ENCODE results near the gene MYO5A. TPM values are rescaled to one million over a fixed set of nuclear protein-coding genes. Genes with fewer than 3 reads are reported as not detected.

Gene MYO5A
- total RNA-seq, 4 donors from 2014 or later, result 22.0 to 37.4 (median 33.2) TPM

DNA sequence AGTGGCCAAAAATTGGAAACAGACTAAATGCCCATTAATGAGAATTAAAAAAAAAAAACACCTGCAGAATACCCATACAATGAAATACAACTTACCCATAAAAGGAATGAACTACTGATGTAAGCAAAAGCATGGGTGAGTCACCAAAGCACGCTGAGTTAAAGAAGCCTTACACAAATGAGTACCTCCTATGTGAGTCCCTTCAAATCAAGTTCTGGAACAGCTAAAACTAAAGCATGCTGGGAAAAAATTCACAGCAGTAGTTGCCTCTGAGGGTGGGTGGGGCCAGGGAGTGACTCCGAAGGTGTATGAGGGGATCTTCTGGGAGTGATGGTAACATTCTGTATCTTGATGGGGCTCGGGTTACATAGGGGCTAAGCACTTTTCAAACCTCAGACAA lies 244.5 kb downstream of the MYO5A start:
- WGBS, result 83% methylated on average over 3 of the region's 3 CpGs
- Histone ChIP-seq H3K27me3 (no peaks in the 10 kb centered on the region), H3K27ac (replicated peaks in 1 of 4) (no peak overlapping the region), H3K9me3 (no peaks in the 10 kb centered on the region), H3K4me3 (no peak overlapping the region), H3K4me1 (no peaks in the 10 kb centered on the region), H3K36me3 (peaks cover 0 to 3% (median 0%) of the 10 kb centered on the region in 4 donors)
- TF ChIP-seq CTCF (IDR thresholded peaks at IDR 0.05), result no peak
- TF ChIP-seq POLR2AphosphoS5 (IDR thresholded peaks at IDR 0.05), result no peak
- TF ChIP-seq EP300 (IDR thresholded peaks at IDR 0.05), result no peak
- intact Hi-C loops (cut with DNase I), result no loop called here
- no peak for DNase-seq (ENCODE audit: extremely low spot score)

DNA sequence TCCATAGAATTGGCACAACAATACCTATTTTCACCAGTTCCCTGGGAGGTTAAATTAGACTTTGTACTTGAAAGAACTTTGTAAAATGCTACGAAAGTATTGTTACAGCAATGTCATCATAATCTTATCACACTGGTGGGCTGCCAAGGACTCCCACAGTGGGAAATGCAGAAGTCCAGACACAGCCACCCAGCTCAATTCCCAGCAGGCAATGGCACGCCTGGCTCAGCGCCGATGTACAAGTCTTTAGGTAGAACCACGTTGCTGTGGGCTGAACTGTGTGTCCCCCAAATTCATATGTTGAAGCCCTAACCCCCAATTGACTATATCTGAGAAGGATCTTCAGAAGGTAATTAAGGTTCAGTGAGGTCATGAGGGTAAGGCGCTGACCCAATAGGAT lies 245.4 kb downstream of the MYO5A start:
- peaks cover 0 to 12% (median 0%) of the 10 kb centered on the region in 4 donors for H3K36me3 ChIP-seq
- intact Hi-C loops (cut with DNase I), result no loop called here
- peak; percentile 42 for DNase-seq (ENCODE audit: extremely low spot score)
- no peaks in the 10 kb centered on the region for H3K4me1 ChIP-seq
- H3K4me3 ChIP-seq, result no peak overlapping the region
- TF ChIP-seq POLR2AphosphoS5 (IDR thresholded peaks at IDR 0.05), result no peak
- no peak for TF ChIP-seq EP300 (IDR thresholded peaks at IDR 0.05)
- no peak for TF ChIP-seq POLR2A (IDR thresholded peaks at IDR 0.05; ENCODE audit: low read depth)
- TF ChIP-seq CTCF (IDR thresholded peaks at IDR 0.05), result no peak
- H3K27me3 ChIP-seq, result no peaks in the 10 kb centered on the region
- WGBS, result 91% methylated on average over 6 of the region's 6 CpGs
- H3K9me3 ChIP-seq, result no peaks in the 10 kb centered on the region
- no peak overlapping the region for H3K27ac ChIP-seq (replicated peaks in 1 of 4)

DNA sequence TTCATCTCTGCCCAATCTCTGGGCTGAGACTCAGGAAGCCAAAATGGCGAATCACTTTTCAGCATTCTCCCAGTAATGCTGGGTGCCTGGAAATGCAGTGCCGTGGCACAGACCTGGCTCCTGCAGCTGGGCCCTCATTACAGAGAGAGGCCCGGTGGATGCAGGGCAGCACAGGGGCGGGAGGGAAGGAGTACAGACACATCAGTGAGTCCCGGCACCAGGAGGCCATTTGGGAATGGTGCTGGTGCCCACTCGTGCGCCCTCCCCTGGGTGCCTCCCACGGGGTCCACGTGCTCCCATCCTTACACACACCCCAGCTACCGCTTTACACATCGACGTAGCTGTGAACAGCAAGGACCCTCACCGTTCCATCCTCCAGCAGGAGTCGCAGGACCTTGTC lies 246.3 kb downstream of the MYO5A start:
- Histone ChIP-seq H3K9me3 (no peaks in the 10 kb centered on the region), H3K4me3 (no peak overlapping the region), H3K4me1 (no peaks in the 10 kb centered on the region), H3K27ac (replicated peaks in 1 of 4) (no peak overlapping the region), H3K36me3 (peaks cover 0 to 20% (median 7%) of the 10 kb centered on the region in 4 donors), H3K27me3 (no peaks in the 10 kb centered on the region)
- no peak for DNase-seq (ENCODE audit: extremely low spot score)
- TF ChIP-seq POLR2AphosphoS5 (IDR thresholded peaks at IDR 0.05) (no peak), POLR2A (IDR thresholded peaks at IDR 0.05; ENCODE audit: low read depth) (no peak), CTCF (IDR thresholded peaks at IDR 0.05) (no peak), EP300 (IDR thresholded peaks at IDR 0.05) (no peak)
- intact Hi-C loops (cut with DNase I), result no loop called here
- WGBS, result 93% methylated on average over 12 of the region's 14 CpGs

GRCh38 chr15:52281085-52282035 lies 247.3 kb downstream of the MYO5A start:
- Histone ChIP-seq H3K36me3 (peaks cover 0 to 29% (median 11%) of the 10 kb centered on the region in 4 donors), H3K4me3 (no peak overlapping the region), H3K27me3 (no peaks in the 10 kb centered on the region), H3K4me1 (no peaks in the 10 kb centered on the region), H3K27ac (replicated peaks in 1 of 4) (no peak overlapping the region), H3K9me3 (no peaks in the 10 kb centered on the region)
- WGBS, result 85% methylated on average over 10 of the region's 10 CpGs
- intact Hi-C loops (cut with DNase I), result no loop called here
- TF ChIP-seq EP300 (IDR thresholded peaks at IDR 0.05) (no peak), POLR2A (IDR thresholded peaks at IDR 0.05; ENCODE audit: low read depth) (no peak), CTCF (IDR thresholded peaks at IDR 0.05) (no peak), POLR2AphosphoS5 (IDR thresholded peaks at IDR 0.05) (no peak)
- no peak for DNase-seq (ENCODE audit: extremely low spot score)
